Transverse colon (tissue), 4 donors: Measurements from ENCODE around the gene TMEM208. TPM values are rescaled to one million over a fixed set of nuclear protein-coding genes. Genes with fewer than 3 reads are reported as not detected.

Experiments used
- DNase-seq: peaks from one replicate; pipeline ENCODE4 v3.0.0-alpha.2; 2019
- H3K27ac ChIP-seq, 4 donors: fragments of 200-600 bp; sonication (generic); 2 replicates each; pipeline ENCODE4 v1.5.1; 2016 to 2018; ENCODE audit warnings: inconsistent platforms in 4 of 4
- H3K27me3 ChIP-seq: fragments of 200-600 bp; sonication (generic); 2 replicates; pipeline ENCODE4 v1.5.1; 2017; ENCODE audit warnings: inconsistent platforms
- H3K36me3 ChIP-seq, 4 donors: fragments of 200-600 bp; sonication (generic); 2 replicates each; pipeline ENCODE4 v1.5.1; 2017 to 2019; ENCODE audit warnings: inconsistent platforms in 4 of 4
- H3K4me1 ChIP-seq, 4 donors: fragments of 200-600 bp; sonication (generic); 2 replicates each; pipeline ENCODE4 v1.5.1; 2017 to 2020; ENCODE audit warnings: inconsistent platforms in 4 of 4
- H3K4me3 ChIP-seq, 4 donors: fragments of 200-600 bp; sonication (generic); 1 replicate in 1 of 4; 2 replicates in 3 of 4; pipeline versions ENCODE4 v1.5.1 to v1.6.1; 2017 to 2019; ENCODE audit warnings: inconsistent platforms in 4 of 4
- H3K9me3 ChIP-seq, 2 donors: fragments of 200-600 bp; sonication (generic); 2 replicates each; pipeline ENCODE4 v1.5.1; 2017 to 2019; ENCODE audit warnings: inconsistent platforms in 2 of 2
- CTCF ChIP-seq, 5 experiments: fragments of 200-600 bp in 3 of 5; fragments of 450-650 bp in 2 of 5; sonication (generic) in 3 of 5; IDR thresholded peaks; 1 replicate in 2 of 5; 2 replicates in 3 of 5; pipeline ENCODE4 v1.5.1; 2016 to 2017; ENCODE audit warnings: antibody characterized with exemption in 5 of 5, inconsistent platforms in 3 of 5, mild to moderate bottlenecking in 2 of 5, moderate library complexity in 1 of 5
- EP300 ChIP-seq: sonication (generic); formaldehyde crosslinking; IDR thresholded peaks from one replicate; pipeline ENCODE4 v1.6.1; 2017; ENCODE audit warnings: antibody characterized with exemption, low read depth
- POLR2A ChIP-seq: fragments of 450-650 bp; IDR thresholded peaks from one replicate; pipeline ENCODE4 v1.6.1; 2016; ENCODE audit warnings: antibody characterized with exemption, mild to moderate bottlenecking, moderate library complexity
- POLR2AphosphoS5 ChIP-seq, 3 donors: sonication (generic); formaldehyde crosslinking; IDR thresholded peaks; one replicate each; pipeline ENCODE4 v1.6.1; 2016; ENCODE audit warnings: antibody characterized with exemption in 3 of 3
- WGBS, 2 donors: methylation state at CpG; one replicate each; pipeline ENCODE4 v1.1.5; 2018; ENCODE audit warnings: low coverage in 1 of 2; 5-methylcytosine and 5-hydroxymethylcytosine counted together
- in situ Hi-C, 4 donors: fragments of 200-750 bp; cut with MboI; loops; one replicate each; pipeline versions ENCODE4 v1.15.0 to v1.15.1; 2017; ENCODE audit warnings: low sequenced_read_pairs in 3 of 4, low pct_ligation_motif_present in 1 of 4, low pct_unique_long_range_greater_than_20kb in 1 of 4
- intact Hi-C: fragments of 100-400 bp; cut with DNase I; formaldehyde crosslinking; loops from one replicate; pipeline ENCODE4 v1.15.1; 2023; ENCODE audit warnings: low total_unique reads
- total RNA-seq, 4 donors: library from RNA; depleted of rRNA; stranded (reverse); fragments of >200 nt; gene quantifications; one replicate each; pipeline ENCODE4 v1.1.0, GENCODE V29; 2016

The TMEM208 gene
- total RNA-seq, 4 donors from 2014 or later, result 29.5 to 50.2 (median 39.3) TPM; not detected in 1

DNA sequence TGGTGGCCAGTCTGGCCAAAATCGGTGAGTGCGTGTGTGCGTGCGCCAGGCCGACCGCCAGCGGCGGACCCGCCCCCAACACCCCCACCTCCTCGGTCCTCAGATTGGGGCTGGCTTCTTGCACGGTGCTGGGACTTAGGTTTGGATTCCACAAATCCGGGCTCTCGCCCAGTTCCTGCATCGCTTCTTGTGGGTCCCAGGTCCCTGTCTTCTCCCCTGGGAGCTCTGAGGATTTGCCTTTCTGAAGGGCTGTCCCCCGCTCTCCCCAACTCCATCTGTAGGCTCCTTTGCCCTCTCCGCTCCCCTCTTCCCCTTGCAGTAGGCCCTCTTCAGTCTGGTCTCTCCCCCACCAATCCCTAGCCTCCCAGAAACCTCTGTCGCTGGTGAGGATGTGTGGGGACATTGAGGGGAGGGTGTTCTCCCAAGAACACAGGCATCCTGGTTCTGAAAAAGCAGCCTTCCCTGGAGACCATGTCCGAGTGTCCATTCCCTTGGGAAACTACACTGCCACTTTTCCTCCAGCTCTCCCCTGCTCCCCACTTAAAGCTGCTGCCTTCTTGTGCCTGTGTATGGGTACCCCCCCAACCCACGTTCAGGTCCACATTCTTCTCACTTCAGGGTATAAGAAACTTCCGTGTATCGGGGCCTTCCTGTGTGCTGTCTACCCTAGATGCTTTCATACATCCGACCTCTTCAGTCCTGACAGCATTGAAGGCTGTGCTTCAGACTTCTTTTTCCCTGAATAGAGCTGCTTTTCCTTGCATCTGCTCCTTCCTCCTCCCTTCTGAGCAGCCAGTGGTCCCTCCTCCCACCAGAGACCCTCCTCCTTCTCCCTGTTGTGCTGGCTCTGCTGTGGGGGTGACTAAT is 22.5 kb downstream of the TMEM208 start:
- H3K4me1 ChIP-seq, result peaks cover 23 to 33% (median 32%) of the 10 kb centered on the region in 4 donors
- WGBS, 2 donors, result 29 to 45% methylated on average over 2 to 20 of the region's 22 CpGs
- H3K9me3 ChIP-seq, result no peaks in the 10 kb centered on the region
- no peak for DNase-seq
- H3K4me3 ChIP-seq, result peak overlapping the region in 3 of 4 donors; percentile 27 to 84 (median 51)
- intact Hi-C loops (no loop called here), in situ Hi-C loops (no loop called here)
- H3K27me3 ChIP-seq, result peaks cover 33% of the 10 kb centered on the region
- no peak overlapping the region for H3K27ac ChIP-seq
- H3K36me3 ChIP-seq, result no peaks in the 10 kb centered on the region
- no peak for TF ChIP-seq POLR2AphosphoS5 (IDR thresholded peaks at IDR 0.05)
- no peak for TF ChIP-seq CTCF (IDR thresholded peaks at IDR 0.05)
- no peak for TF ChIP-seq EP300
- TF ChIP-seq POLR2A, result no peak

- Histone ChIP-seq H3K36me3 (no peaks in the 10 kb centered on the region), H3K27ac (no peak overlapping the region), H3K9me3 (no peaks in the 10 kb centered on the region), H3K4me3 (no peak overlapping the region), H3K27me3 (peaks cover 33% of the 10 kb centered on the region), H3K4me1 (peaks cover 17 to 28% (median 26%) of the 10 kb centered on the region in 4 donors)
- DNase-seq, result no peak
- TF ChIP-seq EP300, result no peak
- no peak for TF ChIP-seq POLR2AphosphoS5 (IDR thresholded peaks at IDR 0.05)
- TF ChIP-seq CTCF (IDR thresholded peaks at IDR 0.05), result no peak
- no peak for TF ChIP-seq POLR2A
- 77 to 89% methylated on average over 3 to 4 of the region's 4 CpGs for WGBS, 2 donors
- intact Hi-C loops (no loop called here), in situ Hi-C loops (no loop called here)
Measured at GRCh38 chr16:67250045-67250327, 23.1 kb downstream of the TMEM208 start.

DNA sequence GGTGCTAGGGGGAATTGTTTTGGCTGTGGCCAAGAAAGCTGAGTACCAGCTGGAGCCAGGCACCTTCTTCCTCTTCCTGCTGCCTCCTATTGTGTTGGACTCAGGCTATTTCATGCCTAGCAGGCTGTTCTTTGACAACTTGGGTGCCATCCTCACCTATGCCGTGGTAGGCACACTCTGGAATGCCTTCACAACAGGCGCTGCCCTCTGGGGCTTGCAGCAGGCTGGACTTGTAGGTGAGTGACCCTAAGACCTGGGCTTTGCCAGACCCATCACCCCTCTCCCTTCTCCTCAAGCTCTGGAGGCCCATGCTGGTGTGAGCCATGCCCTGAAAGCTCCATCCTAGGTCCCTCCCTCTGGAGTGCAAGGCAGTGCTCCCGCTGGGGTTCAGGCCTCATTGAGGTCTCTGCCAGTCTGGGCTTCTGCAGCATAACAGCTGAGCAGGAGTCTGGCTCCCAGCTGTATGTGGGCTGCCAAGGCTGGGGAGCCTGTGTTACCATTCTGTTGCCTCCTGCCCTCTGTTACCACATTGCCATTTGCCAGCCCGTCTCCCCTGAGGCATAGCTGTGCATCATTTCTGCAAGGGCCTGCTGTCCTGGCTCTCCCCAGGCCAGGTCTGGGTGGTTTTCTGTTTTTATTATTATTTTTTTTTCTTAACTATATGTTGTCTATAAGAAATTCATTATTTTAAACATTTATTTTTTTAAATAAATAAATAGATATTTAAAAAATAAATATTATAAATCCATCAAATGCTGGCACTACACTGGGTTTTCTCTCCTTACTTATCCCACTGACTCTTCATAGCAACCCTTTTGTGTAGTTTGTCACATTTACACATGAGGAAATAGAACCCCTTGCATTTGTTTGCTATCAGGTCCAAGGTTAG is 25.9 kb downstream of the TMEM208 start:
- Histone ChIP-seq H3K27me3 (peaks cover 33% of the 10 kb centered on the region), H3K4me3 (no peak overlapping the region), H3K4me1 (peaks cover 6 to 14% (median 13%) of the 10 kb centered on the region in 4 donors), H3K27ac (no peak overlapping the region), H3K36me3 (no peaks in the 10 kb centered on the region), H3K9me3 (no peaks in the 10 kb centered on the region)
- in situ Hi-C loops, result no loop called here
- TF ChIP-seq CTCF (IDR thresholded peaks at IDR 0.05) (no peak), POLR2A (no peak), EP300 (no peak), POLR2AphosphoS5 (IDR thresholded peaks at IDR 0.05) (no peak)
- intact Hi-C loops, result no loop called here
- 83 to 89% methylated on average over 1 to 4 of the region's 4 CpGs for WGBS, 2 donors
- DNase-seq, result no peak
